HepG2 (cell line): ENCODE measurements around the gene CTDSP1. TPM values are rescaled to one million over a fixed set of nuclear protein-coding genes. Genes with fewer than 3 reads are reported as not detected.

Experiments used
- AGO1 ChIP-seq: fragments of 200-400 bp; formaldehyde crosslinking; IDR thresholded peaks from 2 replicates; pipeline ENCODE4 v1.6.1; 2017; ENCODE audit warnings: mild to moderate bottlenecking, low read depth, low read length, moderate library complexity; ENCODE audit not compliant: poor library complexity, severe bottlenecking
- CBX5 ChIP-seq: sonication (generic); formaldehyde crosslinking; IDR thresholded peaks from 2 replicates; pipeline ENCODE4 v1.4.0; 2020; ENCODE audit warnings: missing genetic modification reagents, borderline replicate concordance
- ELF4 ChIP-seq: sonication (generic); formaldehyde crosslinking; IDR thresholded peaks from 2 replicates; pipeline ENCODE4 v1.5.0; 2020; ENCODE audit warnings: missing genetic modification reagents, mild to moderate bottlenecking, moderate library complexity, borderline replicate concordance
- FOXM1 ChIP-seq: sonication (generic); formaldehyde crosslinking; IDR thresholded peaks from 2 replicates; pipeline ENCODE4 v1.5.0; 2020; ENCODE audit warnings: missing genetic modification reagents
- GZF1 ChIP-seq: sonication (generic); formaldehyde crosslinking; IDR thresholded peaks from 2 replicates; pipeline ENCODE4 v1.5.1; 2020; ENCODE audit warnings: mild to moderate bottlenecking, missing genetic modification reagents
- HOXD1 ChIP-seq: sonication (generic); formaldehyde crosslinking; IDR thresholded peaks from 2 replicates; pipeline ENCODE4 v1.5.0; 2020; ENCODE audit warnings: missing genetic modification reagents
- JARID2 ChIP-seq: sonication (generic); formaldehyde crosslinking; IDR thresholded peaks from 2 replicates; pipeline ENCODE4 v1.8.1; 2023; ENCODE audit warnings: missing genetic modification reagents, inconsistent platforms; ENCODE audit not compliant: insufficient replicate concordance
- MTA3 ChIP-seq: sonication (generic); formaldehyde crosslinking; IDR thresholded peaks from 2 replicates; pipeline ENCODE4 v1.4.0; 2020; ENCODE audit warnings: missing genetic modification reagents
- NKX3-1 ChIP-seq: sonication (generic); formaldehyde crosslinking; IDR thresholded peaks from 2 replicates; pipeline ENCODE4 v1.5.0; 2020; ENCODE audit warnings: missing genetic modification reagents
- NRL ChIP-seq: sonication (generic); formaldehyde crosslinking; IDR thresholded peaks from 2 replicates; pipeline ENCODE4 v1.5.0; 2020; ENCODE audit warnings: missing genetic modification reagents, mild to moderate bottlenecking, moderate library complexity, borderline replicate concordance
- RBFOX2 ChIP-seq: fragments of 200-400 bp; formaldehyde crosslinking; IDR thresholded peaks from 2 replicates; pipeline ENCODE4 v1.6.1; 2017; ENCODE audit warnings: low read depth, mild to moderate bottlenecking, low read length
- RFX1 ChIP-seq: fragments of 450-650 bp; IDR thresholded peaks from 2 replicates; pipeline ENCODE4 v1.6.1; 2017
- SALL2 ChIP-seq: sonication (generic); formaldehyde crosslinking; IDR thresholded peaks from 2 replicates; pipeline ENCODE4 v1.8.1; 2023; ENCODE audit warnings: mild to moderate bottlenecking, missing genetic modification reagents, inconsistent platforms
- SKIL ChIP-seq: sonication (generic); formaldehyde crosslinking; IDR thresholded peaks from 2 replicates; pipeline ENCODE4 v1.8.0; 2022; ENCODE audit warnings: missing genetic modification reagents, mild to moderate bottlenecking, moderate library complexity, borderline replicate concordance
- TMF1 ChIP-seq: sonication (generic); formaldehyde crosslinking; IDR thresholded peaks from 2 replicates; pipeline ENCODE4 v1.8.1; 2022; ENCODE audit warnings: low read depth, missing genetic modification reagents
- ZBTB40 ChIP-seq, 2 experiments: fragments of 450-650 bp in 1 of 2; sonication (generic) in 1 of 2; formaldehyde crosslinking in 1 of 2; IDR thresholded peaks; 2 replicates each; pipeline versions ENCODE4 v1.6.1 to v1.8.0; 2016 to 2022; ENCODE audit warnings: antibody characterized with exemption in 1 of 2, mild to moderate bottlenecking in 1 of 2, missing genetic modification reagents in 1 of 2
- ZFP37 ChIP-seq: sonication (generic); formaldehyde crosslinking; IDR thresholded peaks from 2 replicates; pipeline ENCODE4 v1.4.0; 2020; ENCODE audit warnings: missing genetic modification reagents, borderline replicate concordance
- ZMYM2 ChIP-seq: sonication (generic); formaldehyde crosslinking; IDR thresholded peaks from 2 replicates; pipeline ENCODE4 v1.8.0; 2022; ENCODE audit warnings: mild to moderate bottlenecking, missing genetic modification reagents
- ZNF883 ChIP-seq: sonication (generic); formaldehyde crosslinking; IDR thresholded peaks from 2 replicates; pipeline ENCODE4 v1.5.1; 2020; ENCODE audit warnings: mild to moderate bottlenecking, missing genetic modification reagents; ENCODE audit errors: not compliant biosample characterization
- polyA plus RNA-seq, 8 experiments: library from polyadenylated mRNA; depleted of rRNA in 3 of 8; stranded (reverse) in 7 of 8; unstranded in 1 of 8; fragments of >200 nt; fragmentation: Illumina TruSeq in 4 of 8; extraction: Trizol in 4 of 8; gene quantifications; 2 replicates each; pipeline versions ENCODE4 v1.2.1 to v1.2.3, GENCODE V29; 2011 to 2016; ENCODE audit warnings: low read depth in 4 of 8, missing spikeins in 1 of 8, mixed read lengths in 1 of 8; ENCODE audit not compliant: insufficient read depth in 1 of 8
- total RNA-seq, 5 experiments: library from RNA; depleted of rRNA; stranded (reverse); fragments of >200 nt; fragmentation: Illumina TruSeq; extraction: Trizol; gene quantifications; 2 replicates each; pipeline ENCODE4 v1.2.3, GENCODE V29; 2016; ENCODE audit warnings: low read depth in 1 of 5

Gene CTDSP1
- total and polyA plus RNA-seq, 2 of the 13 experiments (the other 11 are each of a cell fraction or from before 2014, with no cell fraction given) = 91.0 to 268 TPM

DNA sequence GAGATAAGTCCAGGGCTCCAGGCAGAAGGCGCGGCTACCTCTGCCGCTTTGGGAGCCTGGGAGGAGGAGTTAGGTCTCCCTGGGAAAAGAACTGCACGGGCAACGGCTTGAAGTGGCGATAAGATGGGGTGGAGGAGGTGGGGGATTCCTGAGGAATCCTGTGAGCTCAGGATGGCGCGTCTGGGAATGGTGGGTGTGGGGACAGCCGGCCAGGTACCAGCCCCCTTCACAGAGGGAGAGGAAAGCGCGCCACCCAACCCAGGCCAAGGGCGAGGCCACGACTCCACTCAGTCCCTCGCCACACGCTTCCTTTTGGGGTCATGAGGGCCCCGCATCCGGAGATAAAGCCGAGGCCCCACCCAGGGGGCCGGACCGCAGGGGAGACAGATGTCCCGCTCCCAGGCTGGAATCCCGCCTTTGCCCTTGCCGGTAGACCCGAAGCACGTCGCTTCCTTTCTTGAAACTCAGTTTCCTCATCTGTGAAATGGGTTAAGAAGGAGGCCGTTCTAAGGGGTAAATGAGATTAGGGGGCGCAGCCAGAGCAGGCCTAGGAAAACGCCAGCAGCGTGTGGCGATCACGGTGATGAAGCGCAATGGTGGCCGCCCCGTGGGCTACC, 1.7 kb upstream of the CTDSP1 start (continued):
- TF ChIP-seq ZBTB40 (IDR thresholded peaks at IDR 0.05) = no peak
- peak; percentile 11; the same call in 1 of the 2 replicates for TF ChIP-seq ZBTB40 (CRISPR knock-in tag; IDR thresholded peaks at IDR 0.05)
- TF ChIP-seq HOXD1 (CRISPR knock-in tag) = peak; percentile 88
- TF ChIP-seq AGO1 = peak; percentile 94
- TF ChIP-seq NKX3-1 = peak; percentile 93
- 0 out of 2 replicates have a peak, but pooled peaks have one; percentile 53 for TF ChIP-seq GZF1 (CRISPR knock-in tag)
- TF ChIP-seq MTA3 (CRISPR knock-in tag) = no peak
- TF ChIP-seq ZMYM2 = peak; percentile 100
- TF ChIP-seq SKIL (CRISPR knock-in tag) = peak; percentile 89
- no peak for TF ChIP-seq ELF4
- no peak for TF ChIP-seq FOXM1 (CRISPR knock-in tag)
- TF ChIP-seq TMF1 = 0 out of 2 replicates have a peak, but pooled peaks have one; percentile 57
- TF ChIP-seq JARID2 (CRISPR knock-in tag) = no peak
- peak; percentile 17 for TF ChIP-seq ZNF883 (CRISPR knock-in tag)
- peak; percentile 94; the same call in 1 of the 2 replicates for TF ChIP-seq ZFP37 (CRISPR knock-in tag)
- no peak for TF ChIP-seq SALL2 (CRISPR knock-in tag)
- TF ChIP-seq RBFOX2 = peak; percentile 90
- TF ChIP-seq NRL (CRISPR knock-in tag) = peak; percentile 96
- no peak for TF ChIP-seq RFX1
- peak; percentile 63; the same call in 1 of the 2 replicates for TF ChIP-seq CBX5 (CRISPR knock-in tag)
